Neural cell (in vitro differentiated cells): ENCODE measurements around the gene F2.

Source experiments
- EZH2 ChIP-seq: fragments of 200-600, 300-800 bp; shearing (Covaris generic), sonication (generic); IDR thresholded peaks from 2 replicates; pipeline ENCODE4 v1.6.1; 2014; ENCODE audit warnings: antibody characterized with exemption, low read length, borderline replicate concordance, mild to moderate bottlenecking; ENCODE audit not compliant: insufficient read depth, poor library complexity, severe bottlenecking
- RAD21 ChIP-seq: fragments of 450-650 bp; conservative IDR thresholded peaks from 2 replicates; pipeline ENCODE4 v1.6.1; 2014; ENCODE audit warnings: antibody characterized with exemption, mild to moderate bottlenecking, moderate library complexity
- REST ChIP-seq: IDR thresholded peaks from 2 replicates; pipeline ENCODE4 v1.6.1; 2012; ENCODE audit warnings: borderline replicate concordance
- SMC3 ChIP-seq: fragments of 450-650 bp; conservative IDR thresholded peaks from 2 replicates; pipeline ENCODE4 v1.6.1; 2014; ENCODE audit warnings: antibody characterized with exemption, mild to moderate bottlenecking, moderate library complexity; ENCODE audit not compliant: poor library complexity

- TF ChIP-seq EZH2, result no peak
- TF ChIP-seq REST, result no peak
- TF ChIP-seq SMC3, result no peak
- TF ChIP-seq RAD21, result no peak
Observed at GRCh38 chr11:46690702-46691101, 28.3 kb upstream of the F2 start.
